Measurements from ENCODE around the gene GDAP1L1.
"Not testable (repeated sequence)": the region's sequence is repeated elsewhere in the genome, so short reads cannot be mapped to it uniquely, and the experiment has no call there.

Gene GDAP1L1

DNA sequence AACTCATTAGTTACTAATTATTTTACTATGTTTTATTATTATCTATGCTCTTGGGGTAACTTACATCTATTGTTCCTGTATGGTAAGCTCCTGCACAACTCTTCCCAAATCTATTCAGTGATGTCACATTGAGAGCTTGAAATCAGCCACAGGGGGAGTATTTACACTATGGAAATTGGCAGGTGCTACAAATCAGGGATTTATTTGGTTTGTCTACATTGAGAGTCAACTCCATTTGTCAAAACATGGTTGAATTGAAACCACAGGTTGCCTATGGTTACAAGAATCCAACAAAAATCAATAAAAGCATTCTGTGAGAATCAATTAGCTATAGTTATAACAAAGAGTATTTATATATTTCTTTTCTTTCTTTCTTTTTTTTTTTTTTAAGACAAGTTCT, 67.8 kb downstream of the GDAP1L1 start:
- DNase-seq: no peak
- TF ChIP-seq POLR2A (IDR thresholded peaks at IDR 0.05; ENCODE audit: low read length) (no peak), GATA1 (IDR thresholded peaks at IDR 0.05; ENCODE audit: low read depth, low read length) (no peak)

DNA sequence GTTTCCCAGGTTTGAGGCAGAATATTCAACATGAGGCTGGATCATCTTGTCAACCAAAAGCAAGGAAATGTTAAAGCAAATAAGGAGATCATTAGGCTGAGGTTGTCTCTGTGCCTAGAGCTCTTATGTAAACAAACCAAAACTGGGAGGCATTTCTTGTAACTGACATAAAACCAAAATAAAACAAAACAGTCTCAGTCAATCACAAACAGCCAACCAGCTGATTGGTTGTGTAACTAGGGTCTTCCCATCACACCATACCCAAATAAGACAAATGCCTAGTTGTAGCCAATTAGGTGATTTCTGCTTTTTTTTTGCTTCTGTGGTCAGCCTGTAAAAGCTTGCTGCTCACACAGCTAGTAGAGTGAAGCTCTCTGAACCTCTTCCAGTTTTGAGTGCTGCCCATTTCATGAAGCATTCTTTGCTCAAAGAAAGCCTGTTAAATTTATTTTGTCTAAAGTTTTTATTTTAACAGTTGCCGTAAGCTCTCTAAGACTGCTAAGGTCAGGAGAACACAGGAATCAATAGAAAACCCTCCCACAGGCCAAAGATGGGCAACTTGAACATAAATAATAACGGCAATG, 72.8 kb downstream of the GDAP1L1 start:
- no peak for DNase-seq
- no peak for TF ChIP-seq POLR2A (IDR thresholded peaks at IDR 0.05; ENCODE audit: low read length)
- no peak for TF ChIP-seq GATA1 (IDR thresholded peaks at IDR 0.05; ENCODE audit: low read depth, low read length)

DNA sequence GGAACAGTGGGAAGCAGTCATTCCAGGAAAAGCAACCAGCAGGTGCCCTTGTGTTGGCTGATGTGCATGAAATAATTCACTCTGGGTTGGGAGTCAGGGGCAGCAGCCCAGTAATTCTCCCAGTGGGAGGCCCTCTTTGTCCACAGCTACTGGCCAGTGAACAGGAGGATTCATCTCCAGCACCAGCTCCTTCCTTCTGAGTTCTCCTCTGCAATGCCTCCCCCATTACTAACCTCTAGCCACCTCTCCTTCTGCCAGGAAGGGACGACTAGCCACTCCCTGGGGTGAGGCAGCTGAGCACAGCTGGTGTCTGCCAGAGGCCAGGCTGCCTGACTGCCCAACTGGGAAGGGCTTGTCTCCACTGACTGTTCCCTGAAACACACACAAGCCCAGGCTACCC, 77.2 kb downstream of the GDAP1L1 start:
- TF ChIP-seq GATA1 (IDR thresholded peaks at IDR 0.05; ENCODE audit: low read depth, low read length) (no peak), POLR2A (IDR thresholded peaks at IDR 0.05; ENCODE audit: low read length) (no peak)
- no peak for DNase-seq

DNA sequence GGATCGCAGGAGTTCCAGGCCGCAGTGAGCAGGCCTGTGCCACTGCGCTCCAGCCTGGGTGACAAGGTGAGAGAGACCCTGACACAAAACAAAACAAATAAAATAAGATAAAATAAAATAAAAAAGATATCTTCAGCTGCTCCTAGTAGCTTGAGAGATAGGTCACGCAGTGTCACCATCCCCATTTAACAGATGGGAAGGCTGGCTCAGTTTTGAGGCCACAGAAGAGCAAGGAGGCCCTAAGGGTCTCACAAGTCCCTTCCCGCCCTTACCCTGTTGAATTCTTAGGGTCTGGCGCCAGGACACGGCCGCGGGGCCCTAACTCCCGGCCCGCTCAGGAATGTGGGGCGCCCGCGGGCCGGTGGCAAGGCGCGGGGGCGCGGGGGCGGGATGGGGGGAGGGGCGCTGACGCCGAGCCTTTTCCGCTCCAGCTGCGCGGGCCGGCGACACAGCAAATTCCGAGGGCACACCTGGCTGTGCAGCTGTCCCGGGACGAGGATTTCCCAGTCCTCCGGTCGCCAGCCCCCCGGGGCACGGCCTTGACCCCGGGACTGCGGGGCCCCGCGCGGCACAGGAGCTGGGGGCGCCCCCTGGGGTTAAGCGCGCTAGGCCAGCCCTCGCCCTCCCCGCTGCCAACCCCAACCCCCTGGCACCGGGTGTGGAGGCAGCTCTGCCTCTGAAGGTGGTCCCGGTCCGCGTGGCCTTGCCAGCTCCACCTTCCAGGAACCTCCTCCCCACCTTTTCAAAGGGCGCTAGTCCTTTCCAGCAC, 79.5 kb downstream of the GDAP1L1 start:
- DNase-seq: no peak
- TF ChIP-seq GATA1 (IDR thresholded peaks at IDR 0.05; ENCODE audit: low read depth, low read length) (no peak), POLR2A (IDR thresholded peaks at IDR 0.05; ENCODE audit: low read length) (no peak)

DNA sequence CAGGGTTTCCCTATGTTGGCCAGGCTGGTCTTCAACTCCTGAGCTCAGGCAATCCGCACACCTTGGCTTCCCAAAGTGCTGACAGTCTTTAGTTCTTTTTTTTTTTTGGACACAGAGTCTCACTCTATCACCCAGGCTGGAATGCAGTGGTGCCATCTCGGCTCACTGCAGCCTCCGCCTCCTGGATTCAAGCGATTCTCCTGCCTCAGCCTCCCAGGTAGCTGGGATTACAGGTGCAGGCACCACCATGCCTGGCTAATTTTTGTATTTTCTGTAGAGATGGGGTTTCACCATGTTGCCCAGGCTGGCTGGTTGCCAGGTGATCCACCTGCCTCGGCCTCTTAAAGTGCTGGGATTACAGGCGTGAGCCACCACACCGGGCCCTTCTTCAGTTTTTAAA, 80.6 kb downstream of the GDAP1L1 start:
- DNase-seq: not testable (repeated sequence)

DNA sequence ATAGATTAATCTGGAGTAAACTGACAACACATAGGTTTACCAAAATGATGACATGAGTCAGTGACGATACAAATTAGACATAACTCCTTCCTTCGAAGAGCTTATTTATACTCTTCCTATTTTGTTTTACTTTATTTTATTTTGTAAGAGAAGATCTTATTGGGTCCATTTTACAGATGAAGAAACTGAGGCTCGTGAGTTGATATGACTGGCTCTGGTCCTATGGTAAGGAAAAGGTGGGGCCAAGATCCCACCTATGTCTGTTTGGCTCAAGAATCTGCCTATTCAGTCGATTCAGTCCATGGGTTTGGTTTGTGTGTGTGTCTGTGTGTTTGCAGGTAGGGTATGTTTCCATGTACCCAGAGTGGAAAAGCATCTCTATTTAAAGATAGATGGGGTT, 81.3 kb downstream of the GDAP1L1 start:
- TF ChIP-seq POLR2A (IDR thresholded peaks at IDR 0.05; ENCODE audit: low read length) (no peak), GATA1 (IDR thresholded peaks at IDR 0.05; ENCODE audit: low read depth, low read length) (no peak)
- DNase-seq: no peak

All from erythroblast (primary cell).